GM12875 (cell line): Measurements from ENCODE around the gene RAPGEF6.

Experiments
- H3K4me3 ChIP-seq: one replicate; pipeline ENCODE4 v1.5.1; 2011; ENCODE audit warnings: low read depth, low read length, control low read depth
- CTCF ChIP-seq: IDR thresholded peaks from 2 replicates; pipeline ENCODE4 v1.5.1; 2011; ENCODE audit warnings: low read depth, mild to moderate bottlenecking, control low read depth, inconsistent platforms, low read length, moderate library complexity, borderline replicate concordance; ENCODE audit not compliant: insufficient read depth

RAPGEF6 gene

GRCh38 chr5:131564229-131564652 is 70.8 kb downstream of the RAPGEF6 start:
- H3K4me3 ChIP-seq = no peak overlapping the region
- no peak for TF ChIP-seq CTCF

- H3K4me3 ChIP-seq = no peak overlapping the region
- TF ChIP-seq CTCF = no peak
Measured at GRCh38 chr5:131563434-131564228, 71.4 kb downstream of the RAPGEF6 start.

- no peak overlapping the region for H3K4me3 ChIP-seq
- no peak for TF ChIP-seq CTCF
Measured at GRCh38 chr5:131550606-131551005, 84.4 kb downstream of the RAPGEF6 start.

- no peak overlapping the region for H3K4me3 ChIP-seq
- TF ChIP-seq CTCF = no peak
Measured at GRCh38 chr5:131548176-131548575, 86.9 kb downstream of the RAPGEF6 start.

GRCh38 chr5:131545845-131546244 is 89.2 kb downstream of the RAPGEF6 start:
- no peak overlapping the region for H3K4me3 ChIP-seq
- TF ChIP-seq CTCF = no peak

- H3K4me3 ChIP-seq = no peak overlapping the region
- no peak for TF ChIP-seq CTCF
Measured at GRCh38 chr5:131542723-131543122, 92.3 kb downstream of the RAPGEF6 start.

- H3K4me3 ChIP-seq = no peak overlapping the region
- no peak for TF ChIP-seq CTCF
Measured at GRCh38 chr5:131541762-131542161, 93.3 kb downstream of the RAPGEF6 start.
